NOMO-1 treated with dmso at 0.1 percent for 144 hours (cell line): ENCODE results near the gene HPS1.

Experiments
- DNase-seq: peaks from one replicate; lab custom pipeline; 2025; ENCODE audit not compliant: unreplicated experiment; lab: John Stamatoyannopoulos, UW

The HPS1 gene

DNA sequence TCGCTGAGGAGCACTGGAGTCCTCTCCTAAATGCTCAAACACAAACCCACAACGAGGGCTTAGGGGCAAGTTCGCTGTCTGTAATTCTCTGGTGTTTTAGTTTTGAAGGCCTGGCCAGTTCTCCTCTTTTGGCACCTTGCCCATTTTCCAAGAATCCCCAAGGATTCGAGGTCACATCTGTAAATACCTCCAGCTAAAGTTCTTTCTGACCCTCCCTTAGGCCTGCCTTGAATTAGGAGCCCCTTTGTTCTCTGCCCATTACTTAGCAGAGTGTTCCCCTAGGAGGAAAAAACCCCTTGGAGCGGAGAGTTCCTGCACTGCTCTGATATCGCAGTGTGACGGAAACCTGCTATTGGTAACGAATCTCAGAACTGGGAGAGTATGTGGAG is 31.0 kb downstream of the HPS1 start:
- DNase-seq = no peak

DNA sequence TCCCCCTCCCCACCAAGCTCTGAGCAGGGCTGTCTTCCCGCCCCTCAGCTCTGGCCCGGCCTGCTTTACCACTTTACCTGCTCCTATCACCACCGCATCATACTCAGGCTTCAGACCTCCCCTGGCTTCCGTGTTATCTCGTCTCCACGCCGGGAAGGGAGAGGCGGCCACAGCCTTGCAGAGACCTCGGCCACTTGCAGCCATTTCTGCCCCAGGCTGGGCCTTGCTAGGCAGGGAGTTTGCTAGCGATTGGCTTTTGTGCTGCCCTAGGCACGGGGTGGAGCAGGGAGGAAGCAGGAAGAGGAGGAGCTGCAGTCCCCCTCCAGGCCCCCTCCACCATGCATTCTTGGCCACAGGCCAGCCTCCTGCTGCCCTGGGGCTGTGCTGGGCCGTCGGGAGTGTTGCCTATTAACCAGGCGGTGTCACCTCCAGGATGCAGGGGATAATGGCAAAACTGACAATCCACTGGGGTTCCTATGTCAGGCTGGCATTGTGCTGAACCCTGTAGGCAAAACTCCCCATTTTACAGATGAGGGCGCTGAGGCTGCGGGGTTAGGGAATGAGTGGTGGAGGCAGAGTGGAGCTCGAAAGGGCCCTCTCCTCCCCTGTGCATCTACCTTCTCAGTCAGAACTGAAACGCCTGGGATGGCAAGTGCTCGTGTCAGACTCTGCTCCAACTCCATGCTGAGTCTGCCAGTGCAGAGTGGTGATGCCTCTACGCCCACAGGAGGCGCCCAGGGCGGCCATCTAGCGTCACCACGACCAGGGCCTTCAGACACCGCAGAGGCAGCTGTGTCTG is 31.6 kb downstream of the HPS1 start, which contains the start of gene PYROXD2:
Gene PYROXD2, minus strand, starts transcription at position 251 of the 799 bp plus-strand sequence. Its CDS starts 47 bp downstream, at position 204.
- DNase-seq = no peak

DNA sequence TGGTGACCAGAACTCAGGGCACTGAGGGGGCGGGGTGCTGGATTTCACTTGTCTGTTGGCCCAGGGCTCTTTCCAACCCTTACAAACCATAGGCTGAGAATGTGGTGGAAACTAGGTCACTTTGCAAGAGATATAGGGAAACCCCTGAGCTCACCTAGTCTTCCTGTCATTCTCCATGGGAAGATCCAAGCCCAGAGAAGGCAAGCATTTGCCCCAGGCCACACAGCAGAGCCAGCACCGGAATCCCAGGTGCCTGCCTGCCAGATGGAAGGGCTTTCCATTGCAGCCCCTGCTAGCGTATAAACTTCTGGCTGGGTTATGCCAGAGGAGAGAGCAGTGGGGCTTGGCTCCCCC is 32.2 kb downstream of the HPS1 start:
- no peak for DNase-seq

DNA sequence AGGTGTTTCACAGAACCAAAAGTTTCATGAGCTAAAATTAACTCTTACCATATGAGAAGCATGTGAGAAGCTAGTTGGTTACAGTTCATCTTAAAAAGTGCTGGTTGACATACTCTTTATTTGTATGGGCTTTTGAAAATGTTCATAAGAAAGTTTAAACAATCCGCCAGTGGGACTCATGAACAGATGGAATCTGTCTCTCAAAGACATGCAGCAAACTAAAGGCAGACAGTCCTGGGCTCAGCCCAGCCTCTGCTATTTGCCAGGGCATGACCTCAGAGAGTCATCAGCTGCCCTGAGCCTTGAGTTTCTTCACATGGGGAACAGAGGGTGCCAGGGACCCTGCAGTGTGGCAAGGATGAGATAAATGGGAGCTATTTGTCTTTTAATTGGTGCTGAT is 35.0 kb downstream of the HPS1 start:
- no peak for DNase-seq

DNA sequence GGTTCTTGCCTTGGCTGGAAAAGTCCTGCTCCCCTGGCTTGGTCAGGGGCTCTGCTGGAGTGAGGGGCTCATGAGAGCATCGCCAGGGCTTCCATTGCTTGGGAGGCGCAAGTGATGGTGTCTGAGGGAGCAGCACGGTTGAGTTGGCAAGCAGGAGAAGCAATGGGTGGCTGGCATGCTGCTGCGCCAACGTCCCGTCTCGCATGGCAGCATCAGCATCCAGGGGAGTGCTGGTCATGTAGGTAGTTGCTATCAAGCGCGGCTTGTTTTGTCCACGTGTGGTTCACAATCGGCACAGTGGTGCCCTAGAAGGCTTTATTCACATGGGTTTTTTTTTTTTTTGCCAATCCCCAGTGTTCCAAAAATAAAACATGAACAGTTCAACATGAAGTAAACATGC is 35.6 kb downstream of the HPS1 start:
- no peak for DNase-seq

DNA sequence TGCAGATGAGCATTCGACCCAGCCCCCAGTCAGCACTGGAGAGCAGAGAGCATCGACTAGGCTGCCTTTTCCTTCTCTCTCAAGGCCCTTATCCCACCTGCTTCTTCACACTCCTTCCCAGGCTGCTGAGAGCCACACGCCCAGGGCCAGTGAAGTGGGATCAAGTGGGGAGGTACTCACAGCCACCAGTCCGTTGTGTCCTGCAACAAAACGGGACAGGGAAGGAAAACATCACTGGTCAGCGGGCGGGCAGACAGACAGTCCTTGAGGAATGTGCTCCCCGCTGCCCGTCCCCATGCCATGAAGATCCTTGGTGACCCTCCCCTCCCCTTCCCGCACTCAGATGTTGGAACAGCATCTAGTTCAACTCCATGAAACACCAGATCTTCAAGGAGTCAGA is 36.0 kb downstream of the HPS1 start:
- no peak for DNase-seq

DNA sequence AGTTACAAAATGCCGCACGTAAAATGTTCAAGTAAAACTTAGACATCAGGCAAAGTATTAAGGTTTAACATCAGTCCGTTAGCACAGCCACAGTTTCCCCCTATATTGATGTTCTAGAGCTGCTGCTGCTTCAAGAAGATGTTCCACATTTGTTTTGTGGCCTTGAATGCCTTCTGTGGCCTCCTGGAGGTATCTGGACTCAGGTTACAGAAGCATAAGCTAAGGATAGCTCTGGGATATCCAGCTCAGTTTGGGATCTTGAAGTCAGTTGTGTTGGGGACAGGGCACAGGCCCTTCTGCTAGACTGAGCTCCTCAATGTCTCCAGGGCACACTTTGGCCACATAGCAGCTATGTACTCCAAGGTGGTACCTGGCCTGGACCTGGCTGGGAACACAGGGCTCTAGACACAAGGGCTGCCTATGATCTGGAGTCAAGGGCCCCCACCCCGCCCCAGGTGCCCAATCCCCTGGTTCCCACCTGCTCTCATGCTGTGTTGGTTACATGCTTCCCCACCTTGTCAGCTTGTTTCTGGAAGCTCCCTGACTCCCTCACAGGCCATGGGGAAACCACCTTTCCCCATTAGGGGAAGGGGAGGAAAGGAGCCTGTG is 36.5 kb downstream of the HPS1 start:
- DNase-seq = no peak

DNA sequence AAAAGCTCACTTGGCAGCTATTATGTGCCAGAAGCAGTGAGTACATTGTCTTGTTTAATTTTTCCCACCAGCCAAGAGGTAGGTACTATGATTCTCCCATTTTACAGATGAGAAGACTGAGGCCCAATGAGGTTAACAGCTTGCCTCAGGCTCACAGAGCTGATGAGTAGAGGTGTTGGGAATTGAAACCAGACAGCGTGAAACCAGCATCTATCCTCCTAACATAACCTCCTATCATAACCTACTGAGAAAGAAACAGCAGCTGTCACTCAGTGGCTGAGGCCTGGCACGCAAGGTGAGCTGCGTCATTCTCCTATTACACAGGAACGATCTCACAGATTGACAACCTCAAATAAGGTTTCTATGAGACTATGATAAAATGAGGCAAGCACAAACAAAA is 37.9 kb downstream of the HPS1 start:
- DNase-seq = no peak

DNA sequence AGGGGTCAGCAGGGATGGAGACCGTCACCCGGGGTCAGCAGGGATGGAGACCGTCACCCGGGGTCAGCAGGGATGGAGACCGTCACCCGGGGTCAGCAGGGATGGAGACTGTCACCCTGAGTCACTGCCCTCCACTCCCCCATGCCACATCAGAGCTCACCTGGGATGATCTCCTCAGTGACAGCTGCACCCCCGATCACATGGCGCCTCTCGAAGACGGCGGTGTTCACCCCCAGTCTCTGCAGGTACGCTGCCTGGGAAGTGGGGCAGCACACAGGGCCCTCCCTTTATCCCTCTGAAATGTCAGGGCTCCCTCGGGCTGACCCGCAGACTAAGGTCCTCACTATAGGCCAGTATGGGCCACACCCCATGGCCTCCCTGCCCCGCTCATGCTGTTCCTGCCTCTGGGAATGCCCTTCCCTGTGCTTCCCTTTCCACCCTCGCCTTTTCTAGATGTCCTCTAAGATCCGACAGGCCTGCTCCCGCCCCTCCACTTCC is 38.9 kb downstream of the HPS1 start:
- no peak for DNase-seq

DNA sequence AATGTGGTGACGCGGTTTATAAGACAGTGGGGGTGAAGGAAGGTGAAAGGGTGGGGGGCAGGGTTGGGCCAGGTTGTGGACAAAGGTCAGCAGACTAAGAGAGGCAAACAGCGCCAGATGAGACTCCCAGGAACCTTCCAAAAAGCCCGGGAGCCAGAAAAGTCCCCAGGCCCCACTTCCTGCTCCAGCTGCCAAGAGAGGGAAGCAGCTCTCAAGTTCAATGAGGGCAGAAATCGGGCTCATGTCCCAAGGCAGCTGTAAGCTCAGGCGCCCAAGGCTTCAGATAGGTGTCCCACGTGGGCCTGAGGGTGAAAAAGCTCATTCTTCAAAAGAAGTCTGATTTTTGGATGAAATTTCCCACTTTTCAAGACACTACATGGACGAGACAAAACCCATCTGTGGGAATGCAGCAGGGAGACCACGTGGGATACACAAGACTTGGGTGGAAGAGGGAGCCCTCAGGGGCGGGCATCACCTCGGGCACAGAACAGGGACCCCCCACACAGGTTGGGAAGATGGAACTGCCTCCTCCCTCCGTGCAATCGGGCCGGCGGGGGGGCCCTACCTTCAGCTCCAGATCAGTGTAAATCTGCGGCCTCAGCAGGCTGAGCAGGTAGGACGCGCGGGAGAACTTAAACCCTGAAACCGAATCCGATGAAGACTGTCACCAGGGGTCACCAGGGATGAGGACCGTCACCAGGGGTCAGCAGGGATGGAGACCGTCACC is 39.6 kb downstream of the HPS1 start:
- DNase-seq = no peak

DNA sequence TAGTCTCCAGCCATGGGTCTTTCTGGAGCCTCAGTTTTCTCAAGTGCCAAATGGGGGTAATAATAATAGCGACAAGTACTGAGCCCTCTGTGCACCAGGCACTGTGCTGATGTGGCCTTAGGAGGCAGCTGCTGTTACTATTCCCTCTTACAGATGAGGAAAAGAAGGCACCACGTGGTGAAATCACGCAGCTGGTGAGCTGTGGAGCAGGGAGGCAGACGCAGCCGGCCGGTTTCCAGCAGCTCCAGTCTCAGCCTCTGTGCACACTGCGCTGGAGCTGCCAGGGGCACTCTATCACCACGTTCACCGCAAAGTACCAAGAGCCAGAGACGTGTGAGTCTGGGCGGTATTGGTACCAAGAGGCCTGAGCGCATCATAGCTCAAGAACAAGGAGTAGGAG is 41.3 kb downstream of the HPS1 start:
- DNase-seq = no peak

DNA sequence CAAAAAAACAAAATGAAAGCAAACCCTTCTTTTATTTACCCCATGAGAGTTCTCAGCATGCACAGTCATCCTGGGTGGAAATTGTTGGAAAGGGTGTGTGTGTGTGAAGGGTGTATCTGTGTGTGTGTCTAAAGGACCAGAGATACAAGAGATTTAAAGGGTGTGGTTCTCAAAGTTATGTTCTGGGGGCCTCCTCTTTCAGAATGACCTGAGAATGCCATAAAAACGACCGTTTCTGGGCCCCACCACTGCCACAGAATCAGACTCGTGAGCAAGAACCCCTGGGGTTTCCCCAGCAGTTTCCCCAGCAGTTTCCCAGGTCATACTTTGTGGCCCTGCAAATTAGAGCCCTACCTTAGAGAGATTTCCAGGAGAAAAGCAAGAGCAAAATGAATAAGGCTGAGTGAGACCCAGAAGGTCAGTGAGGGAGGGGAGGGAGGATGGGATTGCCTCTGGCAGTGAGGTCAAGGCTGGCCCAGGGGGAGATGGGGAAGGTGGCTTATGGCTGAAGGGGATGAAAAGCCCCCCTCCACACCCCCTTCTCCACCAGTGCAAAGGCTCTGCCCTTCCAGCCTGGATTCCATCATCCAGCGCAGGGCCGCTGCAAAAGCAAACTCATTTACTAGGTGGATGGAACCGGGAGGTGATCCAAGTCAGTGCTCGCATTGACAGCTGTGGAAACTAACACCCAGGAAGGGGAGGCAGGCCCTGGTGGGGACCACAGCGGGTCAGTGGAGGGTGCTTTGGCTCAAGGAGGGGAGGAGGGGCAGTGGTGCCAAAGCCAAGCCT is 42.0 kb downstream of the HPS1 start:
- no peak for DNase-seq

DNA sequence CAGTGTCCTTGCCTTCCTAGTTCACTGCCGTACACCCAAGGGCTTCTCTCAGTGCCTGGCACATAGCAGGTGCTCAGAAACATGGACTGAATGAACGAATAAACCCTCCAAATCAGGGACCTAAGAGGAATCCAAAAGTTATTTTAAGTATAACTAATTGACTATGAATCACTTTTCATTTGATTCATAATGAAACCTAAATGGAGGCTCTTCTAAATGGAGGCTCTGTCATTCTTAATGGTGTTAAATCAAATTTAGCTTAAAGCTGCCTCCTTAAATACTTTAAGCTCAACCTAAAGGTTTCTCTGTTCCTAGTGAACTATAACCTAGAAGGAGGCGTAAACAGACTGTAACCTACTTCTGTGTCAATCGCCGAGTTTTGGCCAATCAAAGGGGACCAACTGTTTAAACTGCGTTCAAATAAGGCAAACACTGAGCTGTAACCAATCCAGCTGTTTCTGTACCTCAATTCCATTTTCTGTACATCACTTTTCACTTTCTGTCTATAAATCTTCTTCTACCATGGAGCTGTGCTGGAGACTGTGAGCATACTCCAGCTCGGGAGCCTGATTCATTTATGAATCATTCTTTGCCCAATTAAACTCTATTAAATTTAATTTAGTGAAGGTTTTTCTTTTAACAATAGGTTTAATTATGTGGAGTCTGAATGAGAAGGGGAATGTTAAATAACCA is 42.8 kb downstream of the HPS1 start:
- DNase-seq = no peak

DNA sequence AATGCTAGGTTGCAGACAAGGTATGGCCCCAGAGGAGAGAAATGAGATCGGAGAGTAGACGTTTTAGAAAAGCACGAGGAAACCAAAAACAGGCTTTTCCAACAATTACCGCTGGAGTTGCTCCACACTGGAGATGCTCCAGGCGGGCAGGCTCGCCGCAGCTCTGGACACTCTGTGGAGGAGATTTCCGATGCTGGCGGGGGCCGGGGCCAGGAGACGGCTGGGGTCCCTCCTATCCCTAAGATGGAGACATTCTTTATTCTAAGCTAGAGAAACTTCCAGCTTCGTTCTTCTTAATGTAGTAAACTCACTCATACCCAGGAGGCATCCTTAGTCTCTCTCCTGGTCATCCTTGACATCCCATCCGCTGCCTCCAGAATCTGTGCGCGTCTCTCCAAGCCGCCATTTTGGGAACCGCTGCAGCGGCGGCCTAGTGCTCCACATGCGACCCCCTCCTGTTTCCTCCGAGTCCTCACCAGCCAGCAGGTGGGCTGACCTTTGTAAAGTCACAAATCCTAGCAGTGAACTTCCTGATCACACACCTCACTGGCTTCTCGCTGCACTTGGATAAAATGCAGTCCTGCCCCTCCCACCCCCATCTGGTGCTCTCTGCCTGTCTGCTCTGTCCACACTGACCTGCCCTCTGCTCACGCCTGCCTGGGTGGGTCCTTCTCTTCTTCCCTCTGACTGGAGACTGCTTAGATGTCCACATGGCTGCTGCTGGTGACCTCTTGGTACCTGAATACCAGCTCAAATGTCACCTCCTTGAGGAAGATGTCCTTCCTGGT is 43.6 kb downstream of the HPS1 start:
- no peak for DNase-seq

DNA sequence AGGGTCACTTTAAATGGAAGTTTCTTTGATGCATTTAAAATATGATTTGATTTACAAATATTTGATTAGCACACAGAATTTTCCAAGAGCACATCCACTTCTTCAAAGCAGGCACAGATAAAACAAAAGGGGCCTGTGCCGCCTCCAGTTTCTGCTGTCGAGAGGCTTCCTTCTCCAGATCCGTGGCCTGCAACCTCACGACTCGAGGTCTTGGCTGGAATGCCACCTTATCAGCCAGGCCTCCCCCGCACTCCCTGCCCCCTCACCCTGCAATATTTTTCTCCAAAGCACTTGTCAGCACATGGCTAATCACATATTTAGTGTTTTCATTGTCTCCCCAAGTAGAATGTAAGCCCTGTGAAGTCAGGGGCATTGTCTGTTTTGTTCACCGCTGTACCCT is 44.3 kb downstream of the HPS1 start:
- no peak for DNase-seq

DNA sequence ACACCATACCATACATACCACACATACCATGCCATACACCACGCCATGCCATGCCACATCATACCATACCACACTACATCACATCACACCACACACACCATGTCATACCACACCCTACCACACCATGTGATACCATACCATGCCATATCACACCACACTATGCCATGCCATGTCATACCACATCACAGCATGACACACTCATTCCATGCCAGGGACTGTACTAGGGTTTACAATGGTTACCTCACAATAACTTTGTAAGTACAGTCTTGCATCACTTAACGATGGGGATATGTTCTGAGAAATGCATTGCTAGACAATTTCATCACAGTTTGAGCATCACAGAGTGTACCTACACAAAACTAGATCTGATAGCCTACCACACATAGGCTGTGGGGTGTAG is 46.3 kb downstream of the HPS1 start:
- no peak for DNase-seq

DNA sequence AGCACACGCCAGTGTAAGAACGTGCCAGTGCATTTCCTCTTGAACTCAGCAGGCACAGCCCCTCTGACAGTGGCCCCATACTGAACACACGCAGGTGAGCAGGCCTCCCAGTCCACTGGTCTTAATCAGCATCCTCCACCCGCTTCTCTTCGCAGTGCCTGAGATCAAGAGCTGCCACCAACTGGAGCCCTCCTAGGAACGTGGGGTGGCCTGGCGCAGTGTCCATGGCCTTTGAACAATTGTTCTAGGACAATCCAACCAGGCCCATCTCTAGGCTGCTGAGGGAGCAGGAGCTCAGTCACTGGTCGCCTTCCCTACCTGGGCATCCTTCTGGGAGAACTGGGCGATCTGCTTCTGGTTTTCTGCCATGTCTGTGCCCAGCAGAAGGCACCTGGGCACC is 47.0 kb downstream of the HPS1 start:
- DNase-seq = no peak

DNA sequence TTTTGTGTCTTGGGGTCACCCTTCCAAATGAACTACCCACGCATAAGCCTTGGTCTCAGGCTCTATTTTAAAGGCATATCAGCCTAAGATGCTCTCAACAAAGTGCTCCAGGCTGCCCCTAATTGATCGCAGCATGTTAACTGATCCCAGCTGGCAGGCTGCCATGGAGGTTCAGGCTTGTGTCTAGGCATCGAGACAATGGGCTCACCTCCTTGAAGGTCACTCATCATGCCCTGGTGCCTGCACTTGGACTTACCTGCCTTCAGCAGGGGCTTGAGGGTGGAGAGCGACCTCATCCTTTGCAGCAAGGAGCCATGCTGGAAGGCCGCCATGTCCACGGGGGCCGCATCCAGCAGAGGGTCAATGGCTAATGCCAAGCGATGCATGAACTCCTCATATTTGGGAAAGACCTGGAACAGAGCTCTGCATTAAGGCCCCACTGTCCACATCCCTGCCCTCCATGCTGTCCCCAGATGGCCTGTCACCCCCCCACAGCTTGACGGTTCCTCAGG is 49.6 kb downstream of the HPS1 start:
- no peak for DNase-seq
